Pancreas (tissue), 10 donors: Measurements from ENCODE around the gene PIK3C2A. TPM values are rescaled to one million over a fixed set of nuclear protein-coding genes. Genes with fewer than 3 reads are reported as not detected.
"Not testable (repeated sequence)": the region's sequence is repeated elsewhere in the genome, so short reads cannot be mapped to it uniquely, and the experiment has no call there.

Source experiments
- ATAC-seq, 4 donors: fragments of 200-7000 bp; cut with Tn5 transposase; one replicate each; pipeline versions ENCODE4 v1.8.0 to v1.9.1; 2020; ENCODE audit warnings: mild to moderate bottlenecking in 4 of 4, moderate library complexity in 4 of 4
- DNase-seq, 6 donors: peaks; one replicate each; pipeline ENCODE4 v3.0.0-alpha.2; 2020
- FAIRE-seq: peaks from 2 replicates; lab custom pipeline; 2012; peaks lifted over from hg19 to GRCh38; lab: Jason Lieb, UNC
- H3K27ac ChIP-seq, 4 donors: fragments of 200-600 bp; sonication (generic); 1 replicate in 3 of 4; 2 replicates in 1 of 4; pipeline versions ENCODE4 v1.5.0 to v1.8.0; 2020
- H3K27me3 ChIP-seq, 4 donors: fragments of 200-600 bp; one replicate each; pipeline ENCODE4 v1.8.0; 2021
- H3K36me3 ChIP-seq, 3 donors: fragments of 200-600 bp; sonication (generic) in 1 of 3; one replicate each; pipeline versions ENCODE4 v1.5.0 to v1.8.0; 2020 to 2021
- H3K4me1 ChIP-seq, 3 donors: fragments of 200-600 bp; one replicate each; pipeline ENCODE4 v1.8.0; 2021
- H3K4me3 ChIP-seq, 4 donors: fragments of 200-600 bp; sonication (generic) in 2 of 4; one replicate each; pipeline versions ENCODE4 v1.5.0 to v1.8.0; 2020 to 2021
- H3K9me3 ChIP-seq, 4 donors: fragments of 200-600 bp; one replicate each; pipeline ENCODE4 v1.8.0; 2021
- WGBS, 2 donors: extraction: QIAGEN DNeasy Blood & Tissue Kit; methylation state at CpG; one replicate each; pipeline ENCODE4 v1.1.7; 2013; 5-methylcytosine and 5-hydroxymethylcytosine counted together
- intact Hi-C, 3 donors: fragments of 100-400 bp; cut with DNase I; formaldehyde crosslinking; loops; one replicate each; pipeline versions ENCODE4 v1.11.1 to v1.14.2; 2022
- polyA plus RNA-seq, 2 donors: library from polyadenylated mRNA; stranded (reverse); fragments of 200-250 nt; gene quantifications; one replicate each; pipeline ENCODE4 v1.2.3, GENCODE V29; 2013
- total RNA-seq, 6 donors: library from RNA; stranded (reverse); fragmentation: NEBNext Ultra II Directional in 4 of 6; extraction: Animal tissue kit (Norgen Biotek cat#: 25700) in 4 of 6; gene quantifications; one replicate each; pipeline versions ENCODE4 v1.2.1 to v1.2.4, GENCODE V29; 2021 to 2023
- TF ChIP-seq, protein P1 (sequence below), 4 donors: fragments of 200-600 bp; sonication (generic) in 3 of 4; IDR thresholded peaks; one replicate each; pipeline versions ENCODE4 v1.5.0 to v1.8.0; 2021; ENCODE audit warnings: antibody characterized with exemption in 4 of 4
- donor health status: healthy with polysubstance abuse.
- donor health status: DM: no; HTN: no; CAD: no; lungs with moderate emphysema.
- donor health status: DM: no; HTN: no; CAD: no.
- donor health status: control.
- donor health status: control.
- donor health status: Bipolar disorder and iron deficiency.
- donor health status: DM: yes; HTN: yes; CAD: no.
- donor health status: DM: no; HTN: no; CAD: no.
- donor health status: DM: no; HTN: no; CAD: no.
- donor health status: DM: yes; HTN: yes; CAD: no.

PIK3C2A gene
- total and polyA plus RNA-seq, 8 donors: 5.4 to 33.2 (median 22.8) TPM

DNA sequence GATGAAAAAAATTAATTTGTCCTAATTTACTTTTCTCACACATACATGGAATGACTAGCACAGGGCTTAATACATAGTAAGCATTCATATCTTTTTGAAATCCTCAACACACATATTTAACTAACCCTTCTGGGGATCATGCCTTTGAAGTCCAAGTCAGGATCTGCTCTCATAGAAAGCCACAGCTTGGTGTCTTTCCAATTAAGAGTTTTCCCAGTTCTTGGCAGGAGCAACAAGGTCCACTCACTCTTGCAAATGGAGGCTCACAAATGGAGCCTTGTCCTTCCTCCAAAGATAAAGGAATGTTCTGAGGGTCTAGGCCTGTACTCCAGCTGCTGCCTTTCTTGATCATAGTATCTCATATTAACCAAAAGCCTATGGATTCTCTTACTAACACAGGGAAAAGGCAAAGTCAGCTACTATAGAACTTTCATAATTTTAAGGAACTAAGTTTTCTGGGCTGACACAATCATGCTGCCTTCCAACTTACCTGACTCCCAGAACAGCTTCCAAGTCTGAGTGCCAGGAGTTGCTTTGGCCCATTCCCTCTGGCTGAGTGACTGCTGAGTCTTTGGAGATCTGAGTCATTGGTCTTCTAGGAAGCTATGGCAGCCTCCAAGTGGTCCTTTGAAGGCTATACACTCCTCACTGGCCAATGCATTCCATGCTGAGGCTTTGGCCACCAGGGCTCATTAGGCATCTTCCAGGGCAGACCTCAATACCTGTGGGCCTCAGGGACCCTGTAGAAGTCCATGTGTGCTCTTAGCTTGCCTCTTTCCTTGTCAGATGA lies 43.0 kb upstream of the PIK3C2A start:
- FAIRE-seq: no peak
- no peak overlapping the region for H3K4me3 ChIP-seq
- no peaks in the 10 kb centered on the region for H3K27me3 ChIP-seq
- no peaks in the 10 kb centered on the region for H3K4me1 ChIP-seq
- intact Hi-C loops: no loop called here
- TF ChIP-seq, protein P1, sequence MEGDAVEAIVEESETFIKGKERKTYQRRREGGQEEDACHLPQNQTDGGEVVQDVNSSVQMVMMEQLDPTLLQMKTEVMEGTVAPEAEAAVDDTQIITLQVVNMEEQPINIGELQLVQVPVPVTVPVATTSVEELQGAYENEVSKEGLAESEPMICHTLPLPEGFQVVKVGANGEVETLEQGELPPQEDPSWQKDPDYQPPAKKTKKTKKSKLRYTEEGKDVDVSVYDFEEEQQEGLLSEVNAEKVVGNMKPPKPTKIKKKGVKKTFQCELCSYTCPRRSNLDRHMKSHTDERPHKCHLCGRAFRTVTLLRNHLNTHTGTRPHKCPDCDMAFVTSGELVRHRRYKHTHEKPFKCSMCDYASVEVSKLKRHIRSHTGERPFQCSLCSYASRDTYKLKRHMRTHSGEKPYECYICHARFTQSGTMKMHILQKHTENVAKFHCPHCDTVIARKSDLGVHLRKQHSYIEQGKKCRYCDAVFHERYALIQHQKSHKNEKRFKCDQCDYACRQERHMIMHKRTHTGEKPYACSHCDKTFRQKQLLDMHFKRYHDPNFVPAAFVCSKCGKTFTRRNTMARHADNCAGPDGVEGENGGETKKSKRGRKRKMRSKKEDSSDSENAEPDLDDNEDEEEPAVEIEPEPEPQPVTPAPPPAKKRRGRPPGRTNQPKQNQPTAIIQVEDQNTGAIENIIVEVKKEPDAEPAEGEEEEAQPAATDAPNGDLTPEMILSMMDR (IDR thresholded peaks at IDR 0.05): no peak
- no peak for DNase-seq
- no peaks in the 10 kb centered on the region for H3K36me3 ChIP-seq
- ATAC-seq: no peak
- no peak overlapping the region for H3K27ac ChIP-seq
- no peaks in the 10 kb centered on the region for H3K9me3 ChIP-seq

DNA sequence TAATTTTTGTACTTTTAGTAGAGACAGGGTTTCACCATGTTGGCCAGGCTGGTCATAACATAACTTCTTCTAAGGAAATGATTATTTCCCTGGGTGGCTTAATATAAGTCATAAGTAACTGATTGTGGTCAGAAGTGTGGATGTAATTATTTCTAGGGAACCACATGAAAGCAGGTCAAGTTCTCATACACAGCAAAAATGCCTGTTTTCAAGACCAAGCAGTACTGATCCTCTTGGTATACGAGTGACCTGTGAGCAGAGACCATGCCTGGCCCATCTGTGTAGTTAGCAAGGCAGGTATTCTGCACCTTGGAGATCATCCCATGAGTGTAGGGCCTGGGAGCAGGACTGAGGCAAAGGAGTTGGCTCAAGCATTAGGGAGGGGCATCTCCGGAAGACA lies 36.3 kb upstream of the PIK3C2A start:
- H3K4me1 ChIP-seq: no peaks in the 10 kb centered on the region
- intact Hi-C loops: no loop called here
- no peak overlapping the region for H3K27ac ChIP-seq
- ATAC-seq: no peak
- H3K9me3 ChIP-seq: no peaks in the 10 kb centered on the region
- FAIRE-seq: no peak
- H3K27me3 ChIP-seq: no peaks in the 10 kb centered on the region
- H3K4me3 ChIP-seq: no peak overlapping the region
- no peaks in the 10 kb centered on the region for H3K36me3 ChIP-seq
- WGBS, 2 donors: 62 to 82% methylated on average over 2 of the region's 2 CpGs
- no peak for DNase-seq
- TF ChIP-seq, protein P1 (IDR thresholded peaks at IDR 0.05): no peak

DNA sequence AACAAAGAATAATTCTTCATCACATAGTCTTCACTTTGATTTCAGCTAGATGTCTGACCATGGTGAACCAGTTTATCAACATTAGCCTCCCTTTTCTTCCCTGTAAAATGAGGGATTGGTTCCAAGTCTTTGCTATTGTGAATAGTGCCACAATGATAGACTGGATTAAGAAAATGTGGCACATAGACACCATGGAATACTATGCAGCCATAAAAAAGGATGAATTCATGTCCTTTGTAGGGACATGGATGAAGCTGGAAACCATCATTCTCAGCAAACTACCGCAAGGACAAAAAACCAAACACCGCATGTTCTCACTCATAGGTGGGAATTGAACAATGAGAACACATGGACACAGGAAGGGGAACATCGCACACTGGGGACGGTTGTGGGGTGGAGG lies 35.2 kb upstream of the PIK3C2A start:
- H3K27me3 ChIP-seq, H3K36me3 ChIP-seq, FAIRE-seq, DNase-seq, H3K9me3 ChIP-seq, H3K27ac ChIP-seq, H3K4me3 ChIP-seq, H3K4me1 ChIP-seq, intact Hi-C loops, ATAC-seq: not testable (repeated sequence)
- WGBS, 2 donors: 94 to 96% methylated on average over 2 of the region's 4 CpGs

DNA sequence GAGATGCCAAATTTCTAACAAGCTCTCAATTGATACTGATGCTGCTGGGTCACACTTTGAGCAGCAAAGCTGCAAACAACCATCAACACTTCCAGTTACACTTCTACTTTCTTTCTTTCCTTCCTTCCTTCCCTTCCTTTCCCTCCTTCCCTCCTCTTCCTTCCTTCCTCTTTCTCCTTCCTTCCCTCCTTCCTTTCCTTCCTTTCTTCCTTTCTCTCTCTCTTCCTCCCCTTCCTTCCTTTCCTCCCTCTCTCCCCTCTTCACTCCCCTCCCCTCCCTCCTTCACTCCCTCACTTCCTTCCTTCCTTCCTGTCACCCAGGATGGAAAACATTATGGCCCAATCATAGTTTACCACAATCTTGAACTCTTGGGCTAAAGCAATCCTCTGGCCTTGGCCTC lies 33.0 kb upstream of the PIK3C2A start:
- Histone ChIP-seq H3K27ac (no peak overlapping the region), H3K27me3 (no peaks in the 10 kb centered on the region), H3K9me3 (no peaks in the 10 kb centered on the region), H3K4me1 (no peaks in the 10 kb centered on the region), H3K4me3 (no peak overlapping the region), H3K36me3 (no peaks in the 10 kb centered on the region)
- intact Hi-C loops: no loop called here
- DNase-seq: no peak
- no peak for FAIRE-seq
- TF ChIP-seq, protein P1 (IDR thresholded peaks at IDR 0.05): no peak
- ATAC-seq: no peak

DNA sequence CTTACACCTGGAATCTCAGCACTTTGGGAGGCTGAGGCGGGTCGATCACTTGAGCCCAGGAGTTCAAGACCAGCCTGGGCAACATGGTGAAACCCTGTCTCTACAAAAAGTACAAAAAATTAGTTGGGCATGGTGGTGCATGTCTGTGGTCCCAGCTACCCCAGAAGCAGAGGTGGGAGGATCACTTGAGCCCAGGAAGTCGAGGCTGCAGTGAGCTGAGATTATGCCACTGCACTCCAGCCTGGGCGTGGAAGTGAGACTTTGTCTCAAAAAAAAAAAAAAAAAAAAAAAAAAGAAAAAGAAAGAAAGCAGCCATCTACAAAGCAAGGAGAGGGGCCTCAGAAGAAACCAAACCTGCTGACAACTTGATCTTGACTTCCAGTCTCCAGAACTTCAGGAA lies 32.1 kb upstream of the PIK3C2A start:
- FAIRE-seq, H3K4me3 ChIP-seq, H3K9me3 ChIP-seq, H3K4me1 ChIP-seq, ATAC-seq, intact Hi-C loops, DNase-seq, H3K36me3 ChIP-seq, H3K27ac ChIP-seq, H3K27me3 ChIP-seq: not testable (repeated sequence)
- WGBS, 2 donors: 87 to 91% methylated on average over 4 of the region's 4 CpGs

DNA sequence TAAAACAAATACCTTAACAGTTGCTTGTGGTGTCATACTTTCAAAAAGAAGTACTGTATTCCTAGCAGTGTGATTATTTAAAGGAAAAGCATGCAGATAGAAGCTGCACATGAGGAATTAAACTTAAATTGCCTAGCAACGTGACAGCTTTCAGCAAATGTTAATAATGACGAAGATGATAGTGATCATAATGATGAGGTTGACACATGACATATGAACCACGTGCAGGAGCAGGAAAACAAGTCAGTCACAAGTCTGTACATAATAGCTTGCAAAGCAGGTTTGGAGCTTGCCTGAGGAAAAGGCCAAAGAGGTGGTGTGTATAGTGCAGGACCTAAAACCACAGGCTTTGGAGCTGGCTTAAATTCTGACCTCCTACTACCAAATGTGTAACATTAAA lies 30.6 kb upstream of the PIK3C2A start:
- Histone ChIP-seq H3K4me3 (no peak overlapping the region), H3K9me3 (no peaks in the 10 kb centered on the region), H3K36me3 (no peaks in the 10 kb centered on the region), H3K27ac (no peak overlapping the region), H3K4me1 (no peaks in the 10 kb centered on the region), H3K27me3 (no peaks in the 10 kb centered on the region)
- no peak for DNase-seq
- no peak for FAIRE-seq
- intact Hi-C loops: no loop called here
- peak in 1 of 4 donors; percentile 23 for ATAC-seq
- TF ChIP-seq, protein P1 (IDR thresholded peaks at IDR 0.05): no peak
- 41 to 44% methylated on average over 3 of the region's 3 CpGs for WGBS, 2 donors
